Trophoblast cell (in vitro differentiated cells and primary cell): ENCODE results near the gene RCBTB2.

Experiments
- DNase-seq, 2 donors: peaks; one replicate each; pipeline ENCODE4 v3.0.0-alpha.2; 2016
- H2AFZ ChIP-seq: 2 replicates; pipeline ENCODE4 v1.6.1; 2013; ENCODE audit warnings: low read length, moderate library complexity, mild to moderate bottlenecking; ENCODE audit not compliant: insufficient read depth, poor library complexity
- H2AK5ac ChIP-seq: 2 replicates; pipeline ENCODE4 v1.6.1; 2013; ENCODE audit warnings: mild to moderate bottlenecking, low read length
- H2BK120ac ChIP-seq: 2 replicates; pipeline ENCODE4 v1.6.1; 2013; ENCODE audit warnings: low read length, mild to moderate bottlenecking, moderate library complexity; ENCODE audit not compliant: insufficient read depth, poor library complexity
- H2BK12ac ChIP-seq: 2 replicates; pipeline ENCODE4 v1.6.1; 2013; ENCODE audit warnings: mild to moderate bottlenecking, low read length, moderate library complexity
- H2BK5ac ChIP-seq: 2 replicates; pipeline ENCODE4 v1.6.1; 2013; ENCODE audit warnings: low read length, low read depth, moderate library complexity, mild to moderate bottlenecking; ENCODE audit not compliant: poor library complexity
- H3K14ac ChIP-seq: 2 replicates; pipeline ENCODE4 v1.6.1; 2013; ENCODE audit warnings: mild to moderate bottlenecking, low read length
- H3K18ac ChIP-seq: 2 replicates; pipeline ENCODE4 v1.6.1; 2013; ENCODE audit warnings: mild to moderate bottlenecking, low read length
- H3K23ac ChIP-seq: 2 replicates; pipeline ENCODE4 v1.6.1; 2013; ENCODE audit warnings: low read length
- H3K27ac ChIP-seq: 2 replicates; pipeline ENCODE4 v1.5.1; 2013; ENCODE audit warnings: low read depth, mild to moderate bottlenecking, inconsistent platforms, low read length, moderate library complexity
- H3K27me3 ChIP-seq: 2 replicates; pipeline ENCODE4 v1.6.1; 2013; ENCODE audit warnings: inconsistent platforms, mild to moderate bottlenecking, low read length, moderate library complexity; ENCODE audit not compliant: insufficient read depth
- H3K36me3 ChIP-seq, 2 experiments: 1 replicate in 1 of 2; 2 replicates in 1 of 2; pipeline ENCODE4 v1.6.1; 2013; ENCODE audit warnings: low read length in 2 of 2, mild to moderate bottlenecking in 2 of 2, moderate library complexity in 1 of 2; ENCODE audit not compliant: insufficient read depth in 2 of 2, control insufficient read depth in 1 of 2
- H3K4ac ChIP-seq: 2 replicates; pipeline ENCODE4 v1.6.1; 2013; ENCODE audit warnings: low read depth, mild to moderate bottlenecking, low read length, moderate library complexity
- H3K4me1 ChIP-seq, 2 experiments: 1 replicate in 1 of 2; 2 replicates in 1 of 2; pipeline ENCODE4 v1.6.1; 2013; ENCODE audit warnings: low read length in 2 of 2, mild to moderate bottlenecking in 2 of 2, moderate library complexity in 1 of 2; ENCODE audit not compliant: insufficient read depth in 2 of 2, control insufficient read depth in 1 of 2
- H3K4me2 ChIP-seq: 2 replicates; pipeline ENCODE4 v1.6.1; 2013; ENCODE audit warnings: inconsistent platforms, mild to moderate bottlenecking, low read length, moderate library complexity
- H3K4me3 ChIP-seq: 2 replicates; pipeline ENCODE4 v1.5.1; 2013; ENCODE audit warnings: mild to moderate bottlenecking, low read depth, low read length, inconsistent platforms
- H3K79me1 ChIP-seq: one replicate; pipeline ENCODE4 v1.6.1; 2013; ENCODE audit warnings: low read length
- H3K79me2 ChIP-seq: 2 replicates; pipeline ENCODE4 v1.6.1; 2013; ENCODE audit warnings: low read length, mild to moderate bottlenecking; ENCODE audit not compliant: control insufficient read depth, insufficient read depth, poor library complexity
- H3K9ac ChIP-seq: 2 replicates; pipeline ENCODE4 v1.6.1; 2013; ENCODE audit warnings: mild to moderate bottlenecking, low read length
- H3K9me3 ChIP-seq: 2 replicates; pipeline ENCODE4 v1.6.1; 2013; ENCODE audit warnings: low read depth, mild to moderate bottlenecking, control low read depth, inconsistent platforms, low read length; ENCODE audit not compliant: insufficient read depth
- H4K12ac ChIP-seq: 2 replicates; pipeline ENCODE4 v1.6.1; 2013; ENCODE audit warnings: low read depth, mild to moderate bottlenecking, low read length, moderate library complexity
- H4K8ac ChIP-seq: 2 replicates; pipeline ENCODE4 v1.6.1; 2013; ENCODE audit warnings: low read depth, mild to moderate bottlenecking, low read length, moderate library complexity
- H4K91ac ChIP-seq: one replicate; pipeline ENCODE4 v1.6.1; 2013; ENCODE audit warnings: low read depth, mild to moderate bottlenecking, low read length, moderate library complexity
- WGBS: extraction: QIAGEN DNeasy Blood & Tissue Kit; methylation state at CpG from one replicate; pipeline ENCODE4 v1.1.7; 2013; ENCODE audit warnings: missing lambda C conversion rate; ENCODE audit not compliant: insufficient read length, insufficient coverage; ENCODE audit errors: extremely low coverage; 5-methylcytosine and 5-hydroxymethylcytosine counted together

The RCBTB2 gene

DNA sequence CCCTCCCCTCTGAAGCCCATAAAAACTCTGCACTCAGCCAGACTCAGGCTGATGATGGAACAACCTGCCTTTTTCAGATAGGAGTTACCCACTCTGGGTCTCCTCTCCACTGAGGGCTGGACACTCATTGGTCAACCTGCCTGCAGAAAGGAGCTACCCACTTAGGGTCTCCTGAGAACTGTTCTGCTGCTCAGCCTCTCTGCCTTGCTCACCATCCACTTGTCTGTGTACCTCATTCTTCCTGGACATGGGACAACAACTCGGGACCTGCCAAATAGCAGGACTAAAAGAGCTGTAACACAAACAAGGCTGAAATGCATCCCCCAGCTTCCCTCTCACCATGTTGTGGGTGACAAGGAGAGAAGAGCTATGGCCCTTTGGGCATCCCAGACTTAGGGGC is 18.4 kb upstream of the RCBTB2 start:
- WGBS, result no CpG with 5 or more reads among the region's 1 CpG
- Histone ChIP-seq H4K12ac (no peak overlapping the region), H3K23ac (no peak overlapping the region), H3K79me1 (no peaks in the 10 kb centered on the region), H3K36me3 (no peaks in the 10 kb centered on the region), H2BK120ac (no peak overlapping the region), H3K9me3 (peaks cover 11% of the 10 kb centered on the region), H4K8ac (no peak overlapping the region), H3K4me2 (no peak overlapping the region), H2AFZ (no peak overlapping the region), H2BK5ac (no peak overlapping the region), H3K18ac (no peak overlapping the region), H3K14ac (no peak overlapping the region), H4K91ac (no peak overlapping the region), H3K4ac (no peak overlapping the region), H3K79me2 (no peaks in the 10 kb centered on the region), H3K4me1 (no peaks in the 10 kb centered on the region), H3K9ac (no peak overlapping the region), H2BK12ac (no peak overlapping the region), H3K27ac (no peak overlapping the region), H3K4me3 (no peak overlapping the region), H2AK5ac (no peak overlapping the region), H3K27me3 (no peaks in the 10 kb centered on the region)
- DNase-seq, result no peak

DNA sequence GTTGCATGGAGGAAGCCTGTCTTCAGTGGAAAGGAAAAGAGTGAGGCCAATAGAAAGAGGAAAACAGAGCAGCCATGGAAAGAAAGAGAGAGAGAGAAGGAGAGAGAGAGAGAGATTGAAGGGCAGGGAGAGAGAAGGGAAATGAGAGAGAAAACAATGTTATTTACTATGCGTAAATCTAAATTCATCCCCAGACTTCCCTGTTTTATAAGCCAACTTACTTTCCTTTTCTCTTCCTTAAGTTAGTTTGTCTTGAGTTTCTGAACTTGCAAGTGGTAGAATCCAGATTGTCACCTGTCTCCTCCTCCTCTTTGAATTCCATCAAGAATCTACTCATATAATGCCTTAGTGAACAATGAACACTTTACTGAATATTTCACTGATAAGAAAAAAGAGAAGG is 16.8 kb upstream of the RCBTB2 start:
- Histone ChIP-seq H3K14ac (no peak overlapping the region), H3K27ac (no peak overlapping the region), H3K23ac (no peak overlapping the region), H3K4me1 (no peaks in the 10 kb centered on the region), H2BK12ac (no peak overlapping the region), H3K9me3 (peaks cover 11% of the 10 kb centered on the region), H3K27me3 (no peaks in the 10 kb centered on the region), H3K18ac (no peak overlapping the region), H3K79me1 (no peaks in the 10 kb centered on the region), H3K36me3 (no peaks in the 10 kb centered on the region), H2AFZ (no peak overlapping the region), H3K4me3 (no peak overlapping the region), H4K8ac (no peak overlapping the region), H2BK5ac (no peak overlapping the region), H3K9ac (no peak overlapping the region), H2AK5ac (no peak overlapping the region), H4K91ac (no peak overlapping the region), H3K4ac (no peak overlapping the region), H3K4me2 (no peak overlapping the region), H3K79me2 (no peaks in the 10 kb centered on the region), H2BK120ac (no peak overlapping the region), H4K12ac (no peak overlapping the region)
- WGBS, result no CpG with 5 or more reads among the region's 1 CpG
- no peak for DNase-seq

DNA sequence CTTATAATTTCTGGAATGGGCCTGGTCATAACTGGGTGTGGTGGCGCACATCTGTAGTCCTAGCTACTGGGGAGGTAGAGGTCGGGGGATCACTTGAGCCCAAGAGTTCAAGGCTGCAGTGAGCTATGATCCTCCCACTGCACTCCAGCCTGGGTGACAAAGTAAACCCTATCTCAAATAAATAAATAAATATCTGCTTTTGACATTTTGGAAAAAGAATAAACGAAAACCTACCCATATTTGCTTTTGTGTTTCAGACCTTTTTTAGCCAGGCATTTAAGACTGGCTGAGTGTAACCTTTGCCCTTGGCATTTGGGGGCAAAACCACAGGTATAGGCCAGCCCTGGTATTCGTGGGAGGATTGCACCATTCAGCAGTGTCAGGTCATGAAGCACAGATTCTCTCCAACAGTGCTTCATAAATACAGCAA is 14.8 kb upstream of the RCBTB2 start:
- peaks cover 11% of the 10 kb centered on the region for H3K9me3 ChIP-seq
- H3K79me2 ChIP-seq, result no peaks in the 10 kb centered on the region
- no peaks in the 10 kb centered on the region for H3K4me1 ChIP-seq
- no peak overlapping the region for H3K4ac ChIP-seq
- no peaks in the 10 kb centered on the region for H3K27me3 ChIP-seq
- no peak overlapping the region for H3K14ac ChIP-seq
- H4K91ac ChIP-seq, result no peak overlapping the region
- no peak for DNase-seq
- no peak overlapping the region for H3K4me3 ChIP-seq
- no CpG with 5 or more reads among the region's 4 CpGs for WGBS
- H3K27ac ChIP-seq, result no peak overlapping the region
- H2BK5ac ChIP-seq, result no peak overlapping the region
- H2BK12ac ChIP-seq, result no peak overlapping the region
- H3K23ac ChIP-seq, result no peak overlapping the region
- H4K8ac ChIP-seq, result no peak overlapping the region
- H3K9ac ChIP-seq, result no peak overlapping the region
- H2BK120ac ChIP-seq, result no peak overlapping the region
- H3K18ac ChIP-seq, result no peak overlapping the region
- no peak overlapping the region for H4K12ac ChIP-seq
- no peaks in the 10 kb centered on the region for H3K79me1 ChIP-seq
- no peak overlapping the region for H3K4me2 ChIP-seq
- no peak overlapping the region for H2AFZ ChIP-seq
- no peak overlapping the region for H2AK5ac ChIP-seq
- no peaks in the 10 kb centered on the region for H3K36me3 ChIP-seq

GRCh38 chr13:48545608-48546007 is 12.7 kb upstream of the RCBTB2 start:
- Histone ChIP-seq H3K79me2 (no peaks in the 10 kb centered on the region), H2BK12ac (no peak overlapping the region), H3K4me3 (no peak overlapping the region), H3K36me3 (no peaks in the 10 kb centered on the region), H3K4ac (no peak overlapping the region), H3K4me2 (no peak overlapping the region), H3K14ac (no peak overlapping the region), H3K18ac (no peak overlapping the region), H4K8ac (no peak overlapping the region), H2BK5ac (no peak overlapping the region), H3K9ac (no peak overlapping the region), H2BK120ac (no peak overlapping the region), H3K79me1 (no peaks in the 10 kb centered on the region), H3K27me3 (no peaks in the 10 kb centered on the region), H4K12ac (no peak overlapping the region), H2AFZ (no peak overlapping the region), H4K91ac (no peak overlapping the region), H2AK5ac (no peak overlapping the region), H3K9me3 (peaks cover 4% of the 10 kb centered on the region), H3K23ac (no peak overlapping the region), H3K27ac (no peak overlapping the region), H3K4me1 (no peaks in the 10 kb centered on the region)
- no peak for DNase-seq
- WGBS, result no CpG with 5 or more reads among the region's 3 CpGs
